Skeletal muscle tissue (tissue), 4 donors: ENCODE measurements around the gene NOTCH3. TPM values are rescaled to one million over a fixed set of nuclear protein-coding genes. Genes with fewer than 3 reads are reported as not detected.

ENCODE experiments used
- H3K27ac ChIP-seq: one replicate; pipeline ENCODE4 v1.7.0; 2013; ENCODE audit warnings: mild to moderate bottlenecking, low read depth, low read length, inconsistent platforms
- H3K27me3 ChIP-seq, 3 donors: one replicate each; pipeline ENCODE4 v1.7.0; 2013; ENCODE audit warnings: low read length in 3 of 3; ENCODE audit not compliant: control insufficient read depth in 3 of 3, insufficient read depth in 3 of 3
- H3K36me3 ChIP-seq, 3 donors: one replicate each; pipeline ENCODE4 v1.7.0; 2013; ENCODE audit warnings: low read length in 3 of 3; ENCODE audit not compliant: control insufficient read depth in 3 of 3, insufficient read depth in 3 of 3
- H3K4me1 ChIP-seq, 3 donors: one replicate each; pipeline ENCODE4 v1.7.0; 2013; ENCODE audit warnings: low read length in 3 of 3, mild to moderate bottlenecking in 3 of 3; ENCODE audit not compliant: control insufficient read depth in 3 of 3, insufficient read depth in 3 of 3
- H3K4me3 ChIP-seq, 3 donors: one replicate each; pipeline ENCODE4 v1.7.0; 2013; ENCODE audit warnings: low read length in 3 of 3
- H3K9ac ChIP-seq, 3 donors: one replicate each; pipeline ENCODE4 v1.7.0; 2013; ENCODE audit warnings: low read length in 3 of 3, mild to moderate bottlenecking in 3 of 3, moderate library complexity in 2 of 3, low read depth in 1 of 3
- H3K9me3 ChIP-seq, 3 donors: one replicate each; pipeline ENCODE4 v1.7.0; 2013; ENCODE audit warnings: low read length in 3 of 3; ENCODE audit not compliant: control insufficient read depth in 3 of 3
- total RNA-seq: library from RNA; depleted of rRNA; stranded (reverse); fragments of >200 nt; gene quantifications from one replicate; pipeline ENCODE4 v1.2.3, GENCODE V29; 2014
- donor health status: Osteomylitis.

NOTCH3 gene
- total RNA-seq, 1 donor from 2014 or later, result 77.8 TPM

- H3K9me3 ChIP-seq, result no peaks in the 10 kb centered on the region
- no peak overlapping the region for H3K4me3 ChIP-seq
- H3K27ac ChIP-seq, result no peak overlapping the region
- no peaks in the 10 kb centered on the region for H3K27me3 ChIP-seq
- H3K4me1 ChIP-seq, result peaks cover 17 to 23% (median 21%) of the 10 kb centered on the region in 3 donors
- peaks cover 0 to under 1% (median 0%) of the 10 kb centered on the region in 3 donors for H3K36me3 ChIP-seq
- H3K9ac ChIP-seq, result no peak overlapping the region
Measured at GRCh38 chr19:15128162-15128770, 72.5 kb downstream of the NOTCH3 start.

DNA sequence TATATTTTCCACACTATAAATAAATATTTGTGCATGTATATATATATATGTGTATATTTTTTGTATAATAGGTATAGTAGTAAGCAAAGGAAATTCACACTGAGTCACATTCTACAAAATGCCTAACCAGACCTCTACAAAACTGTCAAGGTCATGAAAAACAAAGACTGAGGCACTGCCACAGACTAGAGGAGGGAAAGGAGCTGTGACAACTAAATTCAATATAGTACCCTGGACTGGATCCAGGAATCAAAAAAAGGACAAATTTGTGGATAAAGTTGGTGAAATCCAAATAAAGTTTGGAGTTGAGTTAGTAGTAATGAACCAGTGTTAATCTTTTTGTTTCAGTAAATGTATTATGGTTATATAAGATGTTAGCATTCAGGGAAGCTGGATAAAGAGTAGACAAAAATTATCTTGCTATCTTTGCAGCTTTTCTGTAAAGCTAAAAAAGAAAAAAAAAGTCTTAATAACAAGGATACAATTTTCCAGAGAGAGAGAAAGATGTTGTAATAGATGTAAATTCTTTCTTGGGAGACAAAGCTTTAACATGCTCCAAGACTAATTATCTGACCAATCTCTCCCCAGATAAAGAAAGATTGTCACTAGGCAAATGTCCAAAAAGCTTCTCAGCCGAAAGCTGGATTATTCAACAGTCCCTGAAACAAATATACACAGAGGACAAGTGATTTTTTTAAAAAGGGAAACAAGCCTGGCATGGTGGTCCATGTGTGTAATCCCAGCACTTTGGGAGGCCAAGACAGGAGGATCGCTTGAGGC lies 74.5 kb downstream of the NOTCH3 start:
- Histone ChIP-seq H3K4me1 (peaks cover 20 to 24% (median 24%) of the 10 kb centered on the region in 3 donors), H3K4me3 (peak overlapping the region; percentile 75 to 97 (median 94)), H3K36me3 (peaks cover 8 to 11% (median 10%) of the 10 kb centered on the region in 3 donors), H3K27me3 (no peaks in the 10 kb centered on the region), H3K9me3 (no peaks in the 10 kb centered on the region), H3K27ac (no peak overlapping the region), H3K9ac (peak overlapping the region; percentile 43 to 86 (median 68))

- Histone ChIP-seq H3K9me3 (no peaks in the 10 kb centered on the region), H3K27ac (peak overlapping the region; percentile 96), H3K36me3 (peaks cover 14 to 19% (median 19%) of the 10 kb centered on the region in 3 donors), H3K4me1 (peaks cover 20 to 24% (median 24%) of the 10 kb centered on the region in 3 donors), H3K9ac (peak overlapping the region; percentile 83 to 92 (median 86)), H3K27me3 (no peaks in the 10 kb centered on the region), H3K4me3 (peak overlapping the region; percentile 75 to 97 (median 94))
Measured at GRCh38 chr19:15125232-15126067, 75.3 kb downstream of the NOTCH3 start.

DNA sequence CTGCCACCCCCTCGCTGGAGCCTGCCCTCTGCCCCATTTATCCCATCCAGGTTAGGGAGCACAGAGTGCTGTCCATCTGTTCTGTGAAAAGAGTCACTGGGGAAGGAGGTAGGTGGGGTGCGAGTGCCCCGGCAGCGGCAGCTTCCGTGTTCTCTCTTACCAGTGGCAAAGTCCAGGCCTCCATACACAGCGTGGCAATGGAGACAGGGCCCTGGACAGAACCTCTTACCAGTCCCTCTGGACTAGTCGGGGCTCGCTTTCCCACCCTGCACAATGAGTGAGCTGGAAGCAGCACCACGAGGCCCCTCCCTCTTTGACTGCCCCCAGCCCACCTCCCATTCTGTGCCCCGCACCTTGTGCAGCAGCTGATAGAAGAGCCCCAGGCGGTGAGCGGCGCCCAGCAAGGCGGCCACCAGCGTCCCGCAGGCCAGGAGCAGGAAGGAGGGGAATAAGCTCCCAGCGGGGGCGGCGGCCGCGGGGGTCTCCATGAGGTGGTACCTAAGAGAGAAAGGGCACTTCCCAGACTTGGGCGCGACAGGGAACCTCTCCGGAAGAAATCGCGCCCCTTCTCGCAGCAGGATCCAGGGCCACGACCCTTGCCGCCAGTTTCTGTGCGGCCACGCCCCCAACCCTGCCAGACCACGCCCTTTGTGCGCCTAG lies 76.1 kb downstream of the NOTCH3 start:
- Histone ChIP-seq H3K27ac (peak overlapping the region; percentile 96), H3K36me3 (peaks cover 22 to 27% (median 26%) of the 10 kb centered on the region in 3 donors), H3K4me3 (peak overlapping the region; percentile 75 to 97 (median 94)), H3K4me1 (peaks cover 20 to 24% (median 24%) of the 10 kb centered on the region in 3 donors), H3K9me3 (no peaks in the 10 kb centered on the region), H3K9ac (peak overlapping the region; percentile 83 to 92 (median 86)), H3K27me3 (no peaks in the 10 kb centered on the region)

GRCh38 chr19:15123900-15124299 lies 76.9 kb downstream of the NOTCH3 start:
- Histone ChIP-seq H3K9ac (peak overlapping the region; percentile 83 to 92 (median 86)), H3K4me3 (peak overlapping the region in 2 of 3 donors; percentile 14 to 97), H3K9me3 (no peaks in the 10 kb centered on the region), H3K27ac (peak overlapping the region; percentile 96), H3K36me3 (peaks cover 28 to 33% (median 32%) of the 10 kb centered on the region in 3 donors), H3K4me1 (peaks cover 20 to 24% (median 24%) of the 10 kb centered on the region in 3 donors), H3K27me3 (no peaks in the 10 kb centered on the region)

DNA sequence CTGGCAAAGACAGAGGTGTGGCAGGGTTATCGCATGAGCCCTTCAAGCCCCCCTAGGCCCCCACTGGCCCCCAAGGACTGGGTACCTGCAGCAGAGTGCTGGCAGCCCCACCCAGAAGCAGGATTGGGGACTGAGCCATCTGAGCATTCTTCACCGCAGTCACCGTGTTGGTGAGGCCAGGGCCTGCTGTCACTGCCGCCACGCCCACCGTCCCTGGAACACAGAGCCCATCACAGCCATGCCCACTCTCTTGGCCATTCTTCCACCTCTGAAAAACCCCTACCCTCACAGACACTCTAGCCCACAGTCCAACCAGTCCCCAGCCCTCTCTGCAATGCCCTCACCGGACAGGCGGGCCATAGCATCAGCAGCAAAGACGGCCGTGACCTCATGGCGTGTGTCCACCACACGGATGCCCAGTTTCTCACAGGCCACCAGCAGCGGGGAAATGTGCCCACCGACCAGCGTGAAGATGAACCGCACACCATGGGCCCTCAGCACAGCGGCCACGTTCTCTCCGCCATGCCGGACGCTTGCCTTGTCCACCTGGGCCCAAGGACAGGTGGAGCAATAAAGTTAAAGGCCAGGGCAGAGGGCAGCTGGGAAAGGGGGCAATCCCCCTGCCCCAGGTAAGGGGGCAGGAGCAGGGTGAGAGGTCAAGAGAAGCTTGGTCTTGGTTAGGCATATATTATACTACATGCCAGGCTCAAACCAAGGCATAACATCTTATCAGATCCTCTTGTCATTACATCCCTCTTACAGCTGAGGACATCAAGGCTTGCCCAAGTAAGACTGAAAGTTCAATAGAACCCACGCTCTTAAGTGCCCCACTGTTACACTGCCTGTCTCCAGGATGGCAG lies 77.5 kb downstream of the NOTCH3 start:
- no peaks in the 10 kb centered on the region for H3K9me3 ChIP-seq
- H3K4me3 ChIP-seq, result peak overlapping the region in 2 of 3 donors; percentile 14 to 45
- H3K27ac ChIP-seq, result peak overlapping the region; percentile 96
- no peaks in the 10 kb centered on the region for H3K27me3 ChIP-seq
- peak overlapping the region in 1 of 3 donors; percentile 70 for H3K9ac ChIP-seq
- peaks cover 34 to 39% (median 38%) of the 10 kb centered on the region in 3 donors for H3K36me3 ChIP-seq
- H3K4me1 ChIP-seq, result peaks cover 20 to 24% (median 24%) of the 10 kb centered on the region in 3 donors

DNA sequence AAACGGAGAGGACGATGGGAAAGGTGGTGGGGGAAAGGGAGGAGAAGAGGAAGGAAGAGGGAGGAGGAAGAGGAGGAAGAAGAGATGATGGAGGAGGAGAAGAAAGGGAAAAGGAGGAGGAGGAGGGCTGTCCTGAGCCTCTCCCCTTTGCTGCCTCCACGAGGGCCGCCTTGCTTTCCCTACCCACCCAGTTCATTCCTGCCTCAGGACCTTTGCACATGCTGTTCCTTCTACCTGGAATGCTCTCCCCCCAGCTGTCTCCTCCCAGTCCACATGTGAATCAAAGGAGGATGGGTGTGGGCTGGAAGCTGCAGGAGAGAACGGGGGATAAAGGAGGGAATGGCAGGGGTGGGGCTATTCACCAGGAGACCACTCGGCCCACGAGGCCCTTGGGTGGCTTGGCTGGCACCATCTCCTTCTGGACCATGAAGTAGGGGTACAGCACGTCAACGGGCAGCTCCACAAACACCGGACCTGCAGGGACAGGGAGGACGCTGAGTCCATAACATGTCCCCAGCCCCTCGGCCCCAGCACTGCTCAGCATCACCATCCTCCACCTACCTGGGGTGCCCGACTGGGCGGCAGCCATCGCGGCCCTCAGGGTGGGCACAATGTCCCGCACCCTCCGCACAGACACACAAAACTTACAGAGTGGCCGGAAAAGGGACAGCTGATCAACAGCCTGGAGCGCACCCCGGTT lies 78.3 kb downstream of the NOTCH3 start:
- Histone ChIP-seq H3K36me3 (peaks cover 42 to 47% (median 45%) of the 10 kb centered on the region in 3 donors), H3K9ac (no peak overlapping the region), H3K4me1 (peaks cover 20 to 24% (median 24%) of the 10 kb centered on the region in 3 donors), H3K27me3 (no peaks in the 10 kb centered on the region), H3K27ac (no peak overlapping the region), H3K4me3 (no peak overlapping the region), H3K9me3 (no peaks in the 10 kb centered on the region)

DNA sequence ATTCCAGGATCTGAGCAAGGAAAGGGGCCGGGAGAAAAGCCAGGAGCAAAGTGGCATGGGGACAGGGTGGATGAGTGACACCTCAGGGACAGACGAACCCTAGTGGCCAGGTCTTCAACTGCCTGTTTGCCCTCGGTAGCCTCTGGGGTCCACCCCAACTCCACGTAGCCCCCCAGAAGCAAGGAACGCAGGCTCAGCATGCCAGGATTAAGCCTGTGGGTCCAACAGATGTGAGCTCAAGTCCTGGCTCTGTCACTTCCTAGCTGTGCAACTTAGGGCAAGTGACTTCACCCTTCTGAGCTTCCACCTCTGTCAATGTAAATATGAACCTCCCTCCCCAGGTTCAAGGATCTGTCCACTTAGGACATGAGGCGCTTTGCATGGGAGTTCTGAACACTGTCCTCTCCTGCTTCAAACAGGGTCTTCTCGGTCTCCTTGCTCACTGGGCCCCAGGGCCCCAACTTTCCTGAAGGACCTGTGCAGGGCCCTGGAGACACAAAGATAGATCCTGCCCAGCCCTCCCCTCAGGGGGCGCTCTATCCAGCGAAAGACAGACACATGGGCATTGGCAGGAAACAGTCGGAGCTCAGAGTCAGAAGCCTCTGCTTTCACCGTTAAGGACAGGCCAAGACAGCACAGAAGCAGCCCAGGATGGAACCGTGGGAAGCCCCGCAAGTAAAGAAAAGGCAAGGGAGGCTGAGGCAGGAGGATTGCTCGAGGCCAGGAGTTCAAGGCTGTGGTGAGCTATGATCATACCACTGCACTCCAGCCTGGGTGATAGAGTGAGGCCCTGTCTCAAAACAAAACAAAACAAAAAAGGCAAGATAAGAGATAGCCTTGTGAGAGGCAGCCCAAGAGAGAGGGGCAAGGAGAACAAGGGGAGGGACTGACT lies 80.4 kb downstream of the NOTCH3 start:
- peaks cover 22 to 28% (median 23%) of the 10 kb centered on the region in 3 donors for H3K4me1 ChIP-seq
- peaks cover 61 to 67% (median 62%) of the 10 kb centered on the region in 3 donors for H3K36me3 ChIP-seq
- H3K4me3 ChIP-seq, result no peak overlapping the region
- no peak overlapping the region for H3K9ac ChIP-seq
- no peak overlapping the region for H3K27ac ChIP-seq
- H3K9me3 ChIP-seq, result no peaks in the 10 kb centered on the region
- H3K27me3 ChIP-seq, result no peaks in the 10 kb centered on the region
